ENCODE data around the gene C13orf46.

GRCh38 chr13:114020750-114021463 lies 47.0 kb upstream of the C13orf46 start:
- TF ChIP-seq CTCF (IDR thresholded peaks at IDR 0.05), result no peak
- TF ChIP-seq EZH2phosphoT487 (IDR thresholded peaks at IDR 0.05), result no peak
